Stimulated activated CD8-positive, alpha-beta memory T cell treated with anti-CD3 and anti-CD28 coated beads, Interleukin-4, amount 100 ng/mL, for 24 hours (primary cell): ENCODE results near the gene NR3C1.

ENCODE experiments used
- DNase-seq: peaks from one replicate; pipeline ENCODE4 v3.0.0-alpha.2; 2020; ENCODE audit warnings: low read depth

The NR3C1 gene

GRCh38 chr5:143309661-143310431 lies 93.6 kb downstream of the NR3C1 start:
- DNase-seq = no peak

DNA sequence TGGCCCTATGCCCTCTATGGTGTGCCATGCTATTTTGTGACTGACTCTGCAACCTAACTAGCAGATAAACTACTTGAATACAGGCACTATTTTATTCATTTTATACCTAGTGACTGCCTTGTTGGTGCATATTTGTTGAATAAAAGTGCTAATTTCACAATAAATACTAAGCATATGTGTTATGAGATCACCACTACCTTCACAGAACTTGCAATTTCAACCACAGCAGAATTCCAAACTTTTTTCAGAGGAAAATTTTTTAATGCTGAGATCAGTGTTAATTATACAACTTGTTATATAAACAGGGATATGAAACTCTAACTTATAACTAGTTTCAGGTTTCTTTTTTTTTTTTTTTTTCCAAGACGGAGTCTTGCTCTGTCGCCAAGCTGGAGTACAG lies 94.8 kb downstream of the NR3C1 start:
- no peak for DNase-seq

- DNase-seq = no peak
These were observed 97.4 kb downstream of the NR3C1 start for GRCh38 chr5:143306040-143306439.

DNA sequence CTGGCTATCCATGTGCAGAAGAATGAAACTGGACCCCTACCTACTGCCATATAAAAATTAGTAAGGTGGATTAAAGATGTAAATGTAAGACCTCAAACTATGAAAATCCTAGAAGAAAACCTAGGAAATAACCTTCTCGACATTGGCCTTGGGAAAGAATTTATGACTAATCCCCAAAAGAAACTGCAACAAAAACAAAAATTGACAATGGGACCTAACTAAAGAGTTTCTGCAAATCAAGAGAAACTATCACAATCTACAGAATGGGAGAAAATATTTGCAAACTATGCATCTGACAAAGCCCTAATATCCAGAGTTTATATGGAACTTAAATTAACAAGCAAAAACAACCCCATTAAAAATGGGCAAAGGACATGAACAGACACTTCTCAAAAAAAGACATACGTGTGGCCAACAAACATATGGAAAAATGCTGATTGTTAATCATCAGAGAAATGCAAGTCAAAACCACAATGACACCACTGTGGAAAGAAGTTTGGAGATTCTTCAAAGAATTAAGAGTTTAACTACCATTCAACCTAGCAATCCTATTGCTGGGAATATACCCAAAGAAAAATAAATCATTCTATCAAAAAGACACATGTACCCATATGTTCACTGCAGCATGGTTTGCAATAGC lies 98.5 kb downstream of the NR3C1 start:
- DNase-seq = no peak

DNA sequence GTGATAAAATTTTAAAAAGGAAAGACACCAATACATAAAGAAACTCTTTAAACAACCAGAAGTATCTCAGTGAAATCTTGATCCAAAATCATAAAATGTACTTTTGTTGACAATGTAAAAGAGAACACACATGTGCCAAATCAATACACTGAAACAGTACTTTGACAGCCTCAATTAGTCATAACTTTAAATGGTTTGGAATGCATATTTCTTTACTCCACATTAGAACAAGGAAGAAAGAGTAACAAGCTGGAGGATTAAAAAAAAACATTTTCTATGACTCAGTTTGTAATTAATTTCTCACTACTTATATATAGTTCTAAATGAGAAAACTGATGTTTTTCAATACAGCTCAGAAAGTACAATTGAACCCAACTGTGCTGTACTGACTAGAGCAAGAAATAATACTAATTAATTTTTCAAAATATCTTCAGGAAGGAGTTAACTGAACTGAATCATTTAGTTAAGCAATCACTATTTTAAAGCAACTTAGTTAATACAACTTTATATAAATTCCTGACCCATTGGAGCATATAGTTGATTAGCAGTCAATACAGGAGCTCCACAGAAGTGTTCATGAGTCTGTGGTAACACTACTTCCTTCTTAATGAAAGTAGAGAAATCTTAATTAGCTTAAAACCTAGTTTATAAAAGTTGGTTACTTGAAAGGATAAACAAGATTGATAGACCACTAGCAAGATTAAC lies 101.0 kb downstream of the NR3C1 start:
- DNase-seq = no peak

DNA sequence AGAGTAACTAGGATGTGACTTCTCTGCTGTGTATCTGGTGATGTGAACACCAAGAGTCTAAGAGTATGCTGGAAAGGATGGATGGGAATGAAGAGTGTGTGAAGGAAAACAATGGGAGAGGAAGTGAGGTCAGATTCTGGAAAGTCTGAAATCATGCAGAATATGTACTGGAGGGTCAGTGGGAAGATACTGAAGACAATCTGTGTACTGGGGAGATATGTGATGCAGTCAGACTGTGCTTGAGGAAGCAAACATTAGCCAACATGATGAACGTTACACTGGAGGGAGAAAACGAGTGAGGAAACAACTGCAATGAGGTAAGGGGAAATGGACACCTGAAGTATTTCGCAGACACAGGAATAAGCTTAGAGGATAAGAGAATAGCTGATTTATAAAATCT lies 105.7 kb downstream of the NR3C1 start:
- DNase-seq = no peak

GRCh38 chr5:143290125-143290524 lies 113.4 kb downstream of the NR3C1 start:
- no peak for DNase-seq

DNA sequence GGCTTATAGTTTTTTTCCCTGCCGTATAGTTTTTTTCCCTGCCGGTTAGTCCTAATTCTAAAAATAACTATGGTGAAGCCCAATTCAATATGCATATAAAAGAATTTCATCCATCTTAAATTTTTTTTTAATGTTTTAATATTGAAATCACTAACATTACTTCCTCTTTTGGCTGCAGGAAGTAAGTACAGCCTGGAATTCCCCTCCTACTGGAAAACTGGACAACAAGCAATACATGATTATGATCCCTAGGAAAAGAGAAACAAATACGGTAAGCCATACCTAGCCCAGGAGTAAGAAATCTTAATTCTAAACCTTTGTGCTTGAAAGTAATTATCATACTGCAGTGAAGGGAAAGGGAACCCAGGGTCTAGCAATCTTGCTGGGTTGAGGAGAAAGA lies 119.0 kb downstream of the NR3C1 start:
- DNase-seq = no peak

DNA sequence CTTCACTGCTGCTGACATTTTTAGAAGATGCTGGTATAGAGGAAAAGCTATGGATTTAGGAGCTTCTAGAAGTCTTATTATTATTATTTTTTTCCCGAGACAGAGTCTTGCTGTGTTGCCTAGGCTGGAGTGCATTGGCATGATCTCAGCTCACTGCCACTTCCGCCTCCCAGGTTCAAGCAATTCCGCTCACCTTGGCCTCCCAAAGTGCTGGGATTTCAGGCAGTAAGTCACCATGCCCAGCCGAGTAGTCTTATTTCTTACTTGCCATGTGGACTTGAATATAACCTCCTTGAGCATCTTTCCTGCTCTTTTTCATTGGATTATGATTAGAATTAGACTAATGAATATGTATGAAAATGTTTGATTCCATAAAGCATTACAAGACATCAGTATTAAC lies 119.5 kb downstream of the NR3C1 start:
- DNase-seq = no peak

DNA sequence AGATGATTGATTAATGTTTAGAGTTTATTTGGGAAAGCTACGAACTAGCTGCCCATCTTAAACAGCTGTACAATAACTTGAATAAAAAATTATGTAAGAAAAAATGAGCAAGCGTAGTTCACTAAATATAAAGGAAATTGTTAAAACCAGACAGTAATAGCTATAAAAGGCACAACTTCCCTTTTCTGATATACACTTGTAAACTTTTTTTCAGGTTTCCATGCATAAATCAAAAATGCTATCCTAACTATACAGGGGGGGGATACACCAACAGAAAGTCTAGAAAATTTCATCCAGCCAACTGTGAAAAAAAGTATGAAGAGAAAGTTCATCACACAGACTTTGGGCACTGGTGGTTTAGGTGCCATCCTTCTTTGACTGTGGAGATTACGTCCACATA lies 122.3 kb downstream of the NR3C1 start:
- no peak for DNase-seq

DNA sequence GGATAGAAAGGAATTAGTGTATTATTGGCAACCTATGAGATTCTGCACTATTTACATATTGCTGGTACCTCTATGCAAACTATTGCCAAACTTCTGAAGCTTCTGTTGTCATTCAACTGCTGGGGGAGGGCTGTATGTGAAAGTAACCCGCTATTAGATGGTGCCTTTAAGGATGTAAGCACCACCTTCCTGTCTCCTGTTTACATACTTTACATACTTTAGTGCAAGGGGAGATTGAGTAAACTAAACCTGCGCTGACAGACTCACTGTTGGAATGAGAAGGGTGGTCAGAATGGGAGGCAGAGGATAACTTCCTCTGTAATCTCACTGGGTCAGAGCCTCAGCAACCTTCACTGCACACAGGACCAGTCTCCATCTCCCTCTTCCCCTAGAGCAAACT lies 123.8 kb downstream of the NR3C1 start:
- no peak for DNase-seq

- no peak for DNase-seq
These were observed 126.0 kb downstream of the NR3C1 start for GRCh38 chr5:143277536-143277935.

GRCh38 chr5:143275512-143276363 lies 127.7 kb downstream of the NR3C1 start:
- DNase-seq = no peak

DNA sequence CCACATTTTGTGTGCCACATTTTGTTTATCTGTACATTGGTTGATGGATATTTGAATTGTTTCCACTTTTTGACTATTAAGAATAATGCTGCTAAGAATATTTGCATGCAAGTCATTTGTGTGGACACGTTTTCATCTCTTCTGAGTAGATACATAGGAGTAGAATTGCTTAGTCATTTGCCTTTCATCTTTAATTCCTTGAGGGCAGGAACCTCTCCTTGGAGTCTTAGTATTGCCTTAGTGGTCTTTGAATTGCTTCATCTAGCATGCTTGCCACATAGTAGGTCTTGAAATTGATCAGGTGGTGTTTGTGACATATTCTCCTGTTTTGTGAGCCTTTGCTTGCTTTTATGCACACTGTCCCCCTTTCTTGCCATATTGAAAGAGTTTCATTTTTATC lies 128.5 kb downstream of the NR3C1 start:
- DNase-seq = no peak

- no peak for DNase-seq
These were observed 132.1 kb downstream of the NR3C1 start for GRCh38 chr5:143271431-143271830.

DNA sequence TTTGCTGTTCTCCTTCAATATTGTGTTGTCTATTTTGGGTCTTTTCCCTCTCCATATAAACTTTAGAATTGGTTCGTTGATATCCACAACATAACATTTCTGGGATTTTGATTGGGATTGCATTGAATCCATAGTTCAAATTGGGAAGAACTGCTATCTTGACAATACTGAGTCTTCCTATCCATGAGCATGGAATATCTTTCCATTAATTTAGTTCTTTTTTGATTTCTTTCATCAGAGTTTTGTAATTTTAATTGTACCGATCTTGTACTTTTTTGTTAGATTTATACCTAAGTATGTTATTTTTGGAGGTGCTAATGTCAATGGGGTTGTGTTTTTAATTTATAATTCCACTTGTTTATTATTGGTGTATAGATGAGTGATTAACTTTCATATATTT lies 135.1 kb downstream of the NR3C1 start:
- DNase-seq = no peak

DNA sequence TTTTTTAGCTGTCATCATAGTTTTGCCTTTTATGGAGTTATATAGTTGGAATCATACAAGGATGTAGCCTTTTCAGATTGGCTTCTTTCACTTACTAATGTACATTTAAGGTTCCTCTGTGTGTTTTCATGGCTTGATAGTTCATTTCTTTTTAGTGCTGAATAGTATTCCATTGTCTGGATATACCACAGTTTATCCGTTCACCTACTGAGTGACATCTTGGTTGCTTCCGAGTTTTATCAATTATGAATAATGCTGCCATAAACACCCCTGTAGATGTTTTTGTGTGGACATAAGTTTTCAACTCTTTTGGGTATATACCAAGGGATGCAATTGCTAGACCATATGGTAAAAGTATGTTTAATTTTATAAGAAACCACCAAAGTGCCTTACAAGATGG lies 136.3 kb downstream of the NR3C1 start:
- DNase-seq = no peak

DNA sequence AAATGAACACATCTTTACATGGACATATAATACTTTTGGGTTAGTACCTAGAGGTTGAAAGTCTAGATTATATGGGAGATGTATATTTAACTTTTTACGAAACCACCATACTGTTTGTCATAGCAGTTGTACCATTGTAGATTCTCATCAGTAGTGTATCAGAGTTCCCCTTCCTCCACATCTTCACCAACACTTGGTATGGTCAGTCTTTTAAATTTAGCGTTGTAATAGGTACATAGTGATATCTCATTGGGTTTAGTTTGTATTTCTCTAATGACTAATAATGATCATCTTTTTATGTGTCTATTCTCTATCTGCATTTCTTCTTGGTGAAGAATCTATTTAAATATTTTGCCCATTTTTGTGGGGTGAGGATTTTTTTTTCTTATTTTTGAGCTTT lies 137.5 kb downstream of the NR3C1 start:
- DNase-seq = no peak

- no peak for DNase-seq
These were observed 140.1 kb downstream of the NR3C1 start for GRCh38 chr5:143263272-143263810.

DNA sequence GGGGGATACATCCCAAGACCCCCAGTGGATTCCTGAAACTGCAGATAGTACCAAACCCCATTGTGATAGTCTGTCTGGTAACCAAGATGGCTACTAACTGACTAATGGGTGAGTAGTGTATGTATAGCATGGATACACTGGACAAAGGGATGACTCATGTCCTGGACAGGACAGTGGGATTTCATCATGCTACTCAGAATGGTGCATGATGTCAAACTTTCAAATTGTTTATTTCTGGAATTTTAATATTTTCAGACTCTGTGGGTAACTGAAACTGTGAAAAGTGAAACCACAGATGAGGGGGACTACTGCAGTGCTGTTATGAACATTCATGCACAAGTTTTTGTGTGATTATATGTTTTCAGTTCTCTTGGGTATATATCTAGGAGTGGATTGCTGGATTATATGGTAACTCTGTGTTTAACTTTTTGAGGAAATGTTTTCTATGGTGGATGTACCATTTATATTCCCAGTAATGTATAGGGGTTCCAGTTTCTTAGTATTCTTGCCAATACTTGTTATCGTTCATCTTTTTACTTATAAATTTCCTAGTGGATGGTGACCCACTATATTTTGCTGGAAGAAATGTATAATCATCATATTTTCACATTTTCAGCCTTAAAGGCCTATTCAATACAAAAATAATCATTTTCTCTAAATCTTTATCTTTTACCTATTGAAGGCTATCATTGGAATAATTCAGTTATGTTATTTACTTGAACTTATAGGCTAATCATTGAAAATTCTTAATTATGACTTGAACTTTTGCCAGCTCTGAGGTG lies 140.9 kb downstream of the NR3C1 start:
- DNase-seq = no peak

- no peak for DNase-seq
These were observed 141.6 kb downstream of the NR3C1 start for GRCh38 chr5:143261748-143262392.
